Memory B cell (primary cell): ENCODE data around the gene KERA.

Experiments used
- ATAC-seq: fragments of 150-1000 bp; cut with Tn5 transposase; 2 replicates; pipeline ENCODE4 v1.10.0; 2021; ENCODE audit warnings: low read depth, mild to moderate bottlenecking, moderate library complexity
- DNase-seq, 2 donors: peaks; one replicate each; pipeline ENCODE4 v3.0.0; 2022; ENCODE audit warnings: low spot score in 2 of 2
- H3K27ac Mint-ChIP-seq: one replicate; pipeline ENCODE4 v1.8.0; 2022; ENCODE audit warnings: mild to moderate bottlenecking, moderate library complexity, mixed read lengths
- H3K27me3 Mint-ChIP-seq: one replicate; pipeline ENCODE4 v1.8.0; 2022; ENCODE audit warnings: mixed read lengths
- H3K36me3 Mint-ChIP-seq: one replicate; pipeline ENCODE4 v1.8.0; 2022; ENCODE audit warnings: mild to moderate bottlenecking, mixed read lengths
- H3K4me1 Mint-ChIP-seq: one replicate; pipeline ENCODE4 v1.8.0; 2022; ENCODE audit warnings: mixed read lengths
- H3K4me3 Mint-ChIP-seq: one replicate; pipeline ENCODE4 v1.8.0; 2022; ENCODE audit warnings: mild to moderate bottlenecking, moderate library complexity, mixed read lengths
- H3K9me3 Mint-ChIP-seq: one replicate; pipeline ENCODE4 v1.8.0; 2022; ENCODE audit warnings: mixed read lengths

Gene KERA

GRCh38 chr12:91057368-91058165 lies at the start of gene KERA:
TSS of gene KERA (minus strand) at chr12:91058024. CDS start at chr12:91056281, 1,743 bp downstream.
- no peaks in the 10 kb centered on the region for H3K4me1 Mint-ChIP-seq
- no peak within 1 kb of the TSS for H3K27ac Mint-ChIP-seq
- H3K36me3 Mint-ChIP-seq = no peaks in the 10 kb centered on the region
- H3K4me3 Mint-ChIP-seq = no peak within 1 kb of the TSS
- no peaks in the 10 kb centered on the region for H3K27me3 Mint-ChIP-seq
- H3K9me3 Mint-ChIP-seq = no peaks in the 10 kb centered on the region
- no peak for DNase-seq
- ATAC-seq = no peak

DNA sequence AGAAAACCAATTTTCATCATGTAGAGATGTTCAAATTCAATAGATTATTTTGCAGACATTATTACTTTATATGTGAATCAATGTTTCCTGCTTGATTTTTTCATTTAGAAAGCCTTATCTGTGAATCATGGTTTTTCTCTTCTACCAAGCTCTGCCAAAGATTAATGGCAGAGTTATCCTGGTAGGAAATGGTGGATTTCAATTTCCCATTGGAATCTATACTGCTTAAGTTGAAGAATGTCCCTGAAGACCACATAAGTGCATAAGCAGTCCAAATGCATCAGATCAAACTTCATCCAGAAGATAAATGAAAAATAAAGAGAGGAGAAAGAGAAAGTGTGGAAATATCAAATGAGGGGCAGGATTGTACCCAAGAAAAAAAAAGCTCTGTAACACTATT lies 48.5 kb upstream of the KERA start:
- Mint-ChIP-seq H3K4me3 (no peak overlapping the region), H3K9me3 (no peaks in the 10 kb centered on the region), H3K36me3 (no peaks in the 10 kb centered on the region), H3K27me3 (no peaks in the 10 kb centered on the region), H3K4me1 (no peaks in the 10 kb centered on the region), H3K27ac (no peak overlapping the region)
- no peak for DNase-seq
- ATAC-seq = no peak

DNA sequence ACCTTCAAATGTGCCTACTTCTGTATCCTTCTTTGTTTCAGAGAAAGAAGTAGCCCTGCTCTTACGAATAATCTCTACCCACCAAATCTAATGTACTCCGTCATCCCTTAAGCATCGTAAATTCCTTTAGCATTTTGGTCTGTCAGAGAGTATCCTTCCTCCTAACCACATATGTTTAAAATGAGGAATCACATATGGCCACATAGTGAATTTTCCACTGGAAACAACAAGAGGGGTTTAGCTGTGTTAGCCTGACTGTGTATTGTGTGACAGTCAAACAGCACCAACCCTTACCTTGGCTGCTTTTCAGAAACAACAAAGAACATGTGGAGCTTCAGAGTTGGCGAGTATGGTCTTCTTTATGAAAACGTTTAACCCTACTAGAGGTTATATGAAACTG lies 48.0 kb upstream of the KERA start:
- Mint-ChIP-seq H3K9me3 (no peaks in the 10 kb centered on the region), H3K27me3 (no peaks in the 10 kb centered on the region), H3K4me1 (no peaks in the 10 kb centered on the region), H3K27ac (no peak overlapping the region), H3K36me3 (no peaks in the 10 kb centered on the region), H3K4me3 (no peak overlapping the region)
- DNase-seq (no peak), ATAC-seq (no peak)

DNA sequence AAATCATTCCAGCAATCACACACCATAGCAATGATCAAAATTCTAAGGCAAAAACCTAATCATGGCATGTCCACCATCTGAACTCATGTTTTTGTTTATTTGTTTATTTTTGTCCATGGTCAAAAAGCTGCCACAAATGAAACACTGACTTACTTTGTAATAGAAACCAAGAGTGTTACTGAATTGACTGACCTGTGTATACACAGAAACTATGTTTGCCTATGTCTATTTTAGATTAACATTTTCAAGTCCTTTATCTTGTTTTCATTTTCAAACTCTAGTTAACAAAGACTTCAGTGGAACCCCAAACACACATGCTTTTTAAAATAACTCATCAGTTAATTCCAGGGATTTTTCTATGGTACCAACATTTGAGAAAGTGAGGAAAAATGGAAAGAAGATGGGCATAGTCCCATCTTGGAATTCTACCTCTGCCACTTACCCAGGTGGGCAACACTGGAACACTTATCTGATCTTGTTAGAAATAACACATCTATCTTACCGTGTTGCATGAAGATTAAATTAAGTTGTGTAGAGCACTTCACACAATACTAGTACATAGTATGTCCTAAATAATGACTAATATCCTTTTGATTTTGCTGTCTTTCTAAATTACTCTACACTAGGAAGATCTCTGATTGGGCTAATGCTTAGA lies 47.1 kb upstream of the KERA start:
- Mint-ChIP-seq H3K36me3 (no peaks in the 10 kb centered on the region), H3K4me1 (no peaks in the 10 kb centered on the region), H3K4me3 (no peak overlapping the region), H3K27me3 (no peaks in the 10 kb centered on the region), H3K9me3 (no peaks in the 10 kb centered on the region), H3K27ac (no peak overlapping the region)
- ATAC-seq (no peak), DNase-seq (no peak)

GRCh38 chr12:91103624-91104023 lies 45.8 kb upstream of the KERA start:
- Mint-ChIP-seq H3K9me3 (no peaks in the 10 kb centered on the region), H3K27me3 (no peaks in the 10 kb centered on the region), H3K4me1 (no peaks in the 10 kb centered on the region), H3K36me3 (no peaks in the 10 kb centered on the region), H3K4me3 (no peak overlapping the region), H3K27ac (no peak overlapping the region)
- no peak for ATAC-seq
- no peak for DNase-seq

GRCh38 chr12:91103101-91103500 lies 45.3 kb upstream of the KERA start:
- no peaks in the 10 kb centered on the region for H3K4me1 Mint-ChIP-seq

GRCh38 chr12:91100906-91101305 lies 43.1 kb upstream of the KERA start:
- no peak for ATAC-seq
- no peak overlapping the region for H3K4me3 Mint-ChIP-seq
- no peaks in the 10 kb centered on the region for H3K9me3 Mint-ChIP-seq
- no peaks in the 10 kb centered on the region for H3K4me1 Mint-ChIP-seq
- H3K27me3 Mint-ChIP-seq = no peaks in the 10 kb centered on the region
- no peak for DNase-seq
- H3K36me3 Mint-ChIP-seq = no peaks in the 10 kb centered on the region
- H3K27ac Mint-ChIP-seq = no peak overlapping the region

More at GRCh38 chr12:91103101-91103500, 45.3 kb upstream of the KERA start:
- Mint-ChIP-seq H3K27ac (no peak overlapping the region), H3K9me3 (no peaks in the 10 kb centered on the region), H3K4me3 (no peak overlapping the region), H3K27me3 (no peaks in the 10 kb centered on the region), H3K36me3 (no peaks in the 10 kb centered on the region)
- ATAC-seq = no peak
- DNase-seq = no peak

- no peaks in the 10 kb centered on the region for H3K27me3 Mint-ChIP-seq
- no peaks in the 10 kb centered on the region for H3K9me3 Mint-ChIP-seq
- ATAC-seq = no peak
- no peaks in the 10 kb centered on the region for H3K4me1 Mint-ChIP-seq
- H3K36me3 Mint-ChIP-seq = no peaks in the 10 kb centered on the region
- no peak for DNase-seq
- H3K27ac Mint-ChIP-seq = no peak overlapping the region
- H3K4me3 Mint-ChIP-seq = no peak overlapping the region
Observed at GRCh38 chr12:91099836-91100235, 42.0 kb upstream of the KERA start.

- H3K4me1 Mint-ChIP-seq = no peaks in the 10 kb centered on the region
- DNase-seq (no peak), ATAC-seq (no peak)
- no peaks in the 10 kb centered on the region for H3K9me3 Mint-ChIP-seq
- H3K36me3 Mint-ChIP-seq = no peaks in the 10 kb centered on the region
- no peak overlapping the region for H3K4me3 Mint-ChIP-seq
- H3K27ac Mint-ChIP-seq = no peak overlapping the region
- no peaks in the 10 kb centered on the region for H3K27me3 Mint-ChIP-seq
Observed at GRCh38 chr12:91099341-91099740, 41.5 kb upstream of the KERA start.

DNA sequence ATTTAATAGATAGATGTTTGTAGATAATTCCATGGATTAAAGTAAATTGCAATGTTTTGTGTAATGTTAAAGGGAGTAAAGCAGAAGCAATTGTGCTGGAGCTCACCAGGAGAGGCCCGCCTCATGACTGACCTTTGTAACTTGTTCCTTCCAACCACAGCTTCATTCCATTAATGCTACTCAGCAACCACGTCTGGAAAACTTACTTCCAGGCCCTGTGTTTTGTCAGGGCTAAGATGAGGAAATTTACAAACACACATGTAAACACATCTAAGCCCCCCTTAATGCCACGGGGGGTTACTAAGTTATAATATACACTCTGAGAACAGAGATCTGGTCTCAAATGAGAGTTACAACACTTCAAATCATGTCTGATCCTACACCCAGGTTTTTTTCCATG lies 41.1 kb upstream of the KERA start:
- DNase-seq = no peak

DNA sequence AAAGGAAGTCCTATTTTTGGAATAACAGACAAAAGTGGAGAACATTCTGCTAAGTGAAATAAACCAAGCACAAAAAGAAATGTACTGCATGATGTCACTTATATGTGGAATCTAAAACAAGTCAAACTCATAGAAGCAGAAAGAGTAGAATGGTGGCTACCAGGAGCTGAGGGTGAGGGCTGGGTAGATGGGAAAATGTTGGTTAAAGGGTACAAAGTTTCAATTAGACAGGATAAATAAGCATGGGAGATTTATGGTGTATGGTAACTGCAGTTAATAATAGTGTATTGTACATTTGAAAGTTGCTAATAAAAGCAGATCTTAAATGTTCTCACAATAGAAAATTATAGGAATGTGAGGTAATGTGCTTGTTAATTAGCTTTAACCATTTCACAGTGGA lies 40.6 kb upstream of the KERA start:
- Mint-ChIP-seq H3K27ac (no peak overlapping the region), H3K4me1 (no peaks in the 10 kb centered on the region), H3K4me3 (no peak overlapping the region), H3K9me3 (no peaks in the 10 kb centered on the region), H3K27me3 (no peaks in the 10 kb centered on the region), H3K36me3 (no peaks in the 10 kb centered on the region)
- DNase-seq (no peak), ATAC-seq (no peak)

More for the DNA sequence above, 41.1 kb upstream of the KERA start:
- H3K27ac Mint-ChIP-seq = no peak overlapping the region
- no peaks in the 10 kb centered on the region for H3K36me3 Mint-ChIP-seq
- no peaks in the 10 kb centered on the region for H3K27me3 Mint-ChIP-seq
- no peak overlapping the region for H3K4me3 Mint-ChIP-seq
- no peaks in the 10 kb centered on the region for H3K9me3 Mint-ChIP-seq
- no peaks in the 10 kb centered on the region for H3K4me1 Mint-ChIP-seq
- ATAC-seq = no peak

DNA sequence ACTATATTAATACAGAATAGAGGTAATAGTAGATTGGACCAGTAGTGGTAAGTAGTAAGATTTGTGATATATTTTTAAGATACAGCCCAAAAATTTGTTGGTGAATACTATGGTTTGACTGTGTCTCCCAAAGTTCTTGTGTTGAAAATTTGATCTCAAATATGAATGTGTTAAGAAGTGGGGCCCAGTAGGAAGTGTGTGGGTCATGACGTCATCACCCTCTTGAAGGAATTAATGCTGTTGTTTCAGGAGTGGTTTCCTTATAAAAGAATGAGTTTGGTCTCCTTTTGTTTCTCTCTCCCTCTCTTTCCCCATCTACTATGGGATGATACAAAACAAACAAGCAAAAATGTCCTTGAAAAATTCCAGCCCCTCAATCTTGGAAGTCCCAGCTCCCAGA lies 37.1 kb upstream of the KERA start:
- no peak overlapping the region for H3K27ac Mint-ChIP-seq
- no peaks in the 10 kb centered on the region for H3K27me3 Mint-ChIP-seq
- H3K4me1 Mint-ChIP-seq = no peaks in the 10 kb centered on the region
- no peak overlapping the region for H3K4me3 Mint-ChIP-seq
- peaks cover 1% of the 10 kb centered on the region for H3K36me3 Mint-ChIP-seq
- peaks cover 5% of the 10 kb centered on the region for H3K9me3 Mint-ChIP-seq
- ATAC-seq = no peak
- no peak for DNase-seq

DNA sequence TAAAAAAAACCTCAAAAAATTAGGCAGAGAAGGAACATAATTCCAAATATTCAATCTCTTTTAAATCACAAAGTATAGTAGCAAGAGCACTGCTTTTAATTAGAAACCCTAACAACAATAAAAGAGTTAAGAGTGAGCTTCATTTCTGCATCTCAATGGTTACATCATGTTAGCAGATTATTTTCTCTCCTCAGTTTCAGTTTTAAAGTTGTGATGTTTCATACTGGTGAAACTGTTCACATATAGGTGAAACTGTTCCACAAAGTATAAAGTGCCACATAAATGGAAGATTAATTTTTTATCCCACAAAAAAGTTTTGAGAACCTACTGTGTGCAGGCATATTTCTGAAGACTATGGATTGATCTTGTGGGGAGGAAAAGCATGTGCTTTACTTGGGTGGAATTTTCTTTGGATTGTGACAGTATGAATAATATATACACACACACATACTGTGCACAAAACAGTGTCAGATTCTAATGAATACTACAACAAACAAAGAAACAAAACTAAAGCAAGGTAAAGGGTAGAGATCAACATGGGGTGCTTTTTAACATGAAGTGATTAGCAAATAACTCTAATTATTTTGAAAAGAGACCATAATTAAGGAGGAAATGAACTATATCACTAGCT lies 36.3 kb upstream of the KERA start:
- DNase-seq = no peak
- peaks cover 4% of the 10 kb centered on the region for H3K36me3 Mint-ChIP-seq
- no peaks in the 10 kb centered on the region for H3K27me3 Mint-ChIP-seq
- ATAC-seq = no peak
- no peak overlapping the region for H3K4me3 Mint-ChIP-seq
- peaks cover 10% of the 10 kb centered on the region for H3K9me3 Mint-ChIP-seq
- H3K4me1 Mint-ChIP-seq = no peaks in the 10 kb centered on the region
- H3K27ac Mint-ChIP-seq = no peak overlapping the region

DNA sequence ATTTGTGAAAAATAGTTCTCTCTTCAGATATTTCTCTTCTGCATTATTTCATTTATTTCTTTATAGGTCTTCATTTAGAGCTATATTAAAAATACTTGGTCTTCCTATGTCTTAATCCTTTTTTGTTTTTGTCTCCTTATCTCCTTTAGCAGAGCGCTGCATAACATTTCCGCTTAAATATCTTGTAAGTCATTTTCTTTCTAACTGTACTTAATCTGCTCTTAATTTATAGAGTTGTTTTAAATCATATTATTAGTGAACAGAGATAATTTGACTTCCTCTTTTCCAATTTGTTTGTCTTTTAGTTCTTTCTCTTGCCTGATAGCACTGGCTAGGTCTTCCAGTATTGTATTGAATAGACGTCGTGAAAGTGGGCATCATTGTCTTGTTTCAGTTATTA lies 35.5 kb upstream of the KERA start:
- H3K27me3 Mint-ChIP-seq = no peaks in the 10 kb centered on the region
- peaks cover 13% of the 10 kb centered on the region for H3K9me3 Mint-ChIP-seq
- no peaks in the 10 kb centered on the region for H3K4me1 Mint-ChIP-seq
- no peak overlapping the region for H3K4me3 Mint-ChIP-seq
- DNase-seq (no peak), ATAC-seq (no peak)
- H3K27ac Mint-ChIP-seq = no peak overlapping the region
- H3K36me3 Mint-ChIP-seq = peaks cover 4% of the 10 kb centered on the region
